ENCODE data around the gene ZDHHC11. TPM values are rescaled to one million over a fixed set of nuclear protein-coding genes. Genes with fewer than 3 reads are reported as not detected.
"Not testable (repeated sequence)": the region's sequence is repeated elsewhere in the genome, so short reads cannot be mapped to it uniquely, and the experiment has no call there.

Gene ZDHHC11
- total RNA-seq, 1 experiment from 2014 or later, result 2.1 TPM

GRCh38 chr5:843926-844325, 6.9 kb downstream of the ZDHHC11 start:
- not testable (repeated sequence) for DNase-seq (ENCODE audit: low read depth)

GRCh38 chr5:843371-843770, 7.4 kb downstream of the ZDHHC11 start:
- DNase-seq (ENCODE audit: low read depth), result not testable (repeated sequence)

GRCh38 chr5:842402-843221, 8.2 kb downstream of the ZDHHC11 start:
- DNase-seq (ENCODE audit: low read depth), result not testable (repeated sequence)

- not testable (repeated sequence) for DNase-seq (ENCODE audit: low read depth)
Observed at GRCh38 chr5:841531-842401, 9.0 kb downstream of the ZDHHC11 start.

- not testable (repeated sequence) for DNase-seq (ENCODE audit: low read depth)
Observed at GRCh38 chr5:840974-841435, 9.8 kb downstream of the ZDHHC11 start.

- not testable (repeated sequence) for DNase-seq (ENCODE audit: low read depth)
Observed at GRCh38 chr5:840118-840973, 10.4 kb downstream of the ZDHHC11 start.

- not testable (repeated sequence) for DNase-seq (ENCODE audit: low read depth)
Observed at GRCh38 chr5:838431-838851, 12.3 kb downstream of the ZDHHC11 start.

GRCh38 chr5:837621-838121, 13.1 kb downstream of the ZDHHC11 start:
- DNase-seq (ENCODE audit: low read depth), result not testable (repeated sequence)

GRCh38 chr5:835933-836612, 14.7 kb downstream of the ZDHHC11 start:
- not testable (repeated sequence) for DNase-seq (ENCODE audit: low read depth)

- not testable (repeated sequence) for DNase-seq (ENCODE audit: low read depth)
Observed at GRCh38 chr5:834013-834412, 16.8 kb downstream of the ZDHHC11 start.

GRCh38 chr5:828194-828593, 22.6 kb downstream of the ZDHHC11 start:
- DNase-seq (ENCODE audit: low read depth), result not testable (repeated sequence)

GRCh38 chr5:825544-825943, 25.2 kb downstream of the ZDHHC11 start:
- DNase-seq (ENCODE audit: low read depth), result not testable (repeated sequence)

- no peak for DNase-seq (ENCODE audit: low read depth)
Observed at GRCh38 chr5:821504-821903, 29.3 kb downstream of the ZDHHC11 start.

- DNase-seq (ENCODE audit: low read depth), result no peak
Observed at GRCh38 chr5:820245-820644, 30.5 kb downstream of the ZDHHC11 start.

- DNase-seq (ENCODE audit: low read depth), result no peak
Observed at GRCh38 chr5:819078-819477, 31.7 kb downstream of the ZDHHC11 start.

- no peak for DNase-seq (ENCODE audit: low read depth)
Observed at GRCh38 chr5:816176-816575, 34.6 kb downstream of the ZDHHC11 start.

- no peak for DNase-seq (ENCODE audit: low read depth)
Observed at GRCh38 chr5:815449-815848, 35.3 kb downstream of the ZDHHC11 start.

GRCh38 chr5:813575-813974, 37.2 kb downstream of the ZDHHC11 start:
- DNase-seq (ENCODE audit: low read depth), result not testable (repeated sequence)

GRCh38 chr5:811384-811783, 39.4 kb downstream of the ZDHHC11 start:
- not testable (repeated sequence) for DNase-seq (ENCODE audit: low read depth)

- DNase-seq (ENCODE audit: low read depth), result not testable (repeated sequence)
Observed at GRCh38 chr5:807719-808514, 42.9 kb downstream of the ZDHHC11 start.

Data from Daoy (cell line).